WTC11 (cell line): ENCODE data around the gene PPP6R3.

Experiments used
- CREB1 ChIP-seq: sonication (generic); formaldehyde crosslinking; IDR thresholded peaks from 2 replicates; pipeline ENCODE4 v1.8.0; 2023; ENCODE audit warnings: mild to moderate bottlenecking, missing genetic modification reagents
- TF ChIP-seq, protein P1 (sequence below): sonication (generic); formaldehyde crosslinking; IDR thresholded peaks from 2 replicates; pipeline ENCODE4 v1.8.1; 2022; ENCODE audit warnings: mild to moderate bottlenecking, missing genetic modification reagents, moderate library complexity, borderline replicate concordance
- TF ChIP-seq, protein P2 (sequence below): fragments of 200-600 bp; IDR thresholded peaks from 2 replicates; pipeline ENCODE4 v1.8.0; 2022; ENCODE audit warnings: antibody characterized with exemption

DNA sequence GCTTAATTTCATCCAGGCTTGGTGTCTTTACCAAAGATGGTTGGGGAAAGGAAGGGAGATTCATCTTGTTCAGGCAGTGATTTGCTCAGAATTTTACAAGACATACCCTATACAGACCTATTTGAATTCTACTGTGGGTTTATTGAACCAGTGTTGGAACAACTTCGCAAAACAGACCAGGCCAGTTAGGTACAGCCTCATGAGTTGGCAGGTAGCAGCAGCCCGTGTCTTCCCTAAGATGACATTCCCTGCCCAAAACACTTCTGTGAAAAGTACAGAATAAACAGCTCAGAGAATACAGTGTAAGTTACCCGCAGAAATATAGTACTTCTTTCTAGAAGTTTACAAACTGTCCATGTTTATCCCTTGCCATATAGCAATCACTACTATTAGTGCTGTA lies 121.3 kb downstream of the PPP6R3 start:
- TF ChIP-seq, protein P1, sequence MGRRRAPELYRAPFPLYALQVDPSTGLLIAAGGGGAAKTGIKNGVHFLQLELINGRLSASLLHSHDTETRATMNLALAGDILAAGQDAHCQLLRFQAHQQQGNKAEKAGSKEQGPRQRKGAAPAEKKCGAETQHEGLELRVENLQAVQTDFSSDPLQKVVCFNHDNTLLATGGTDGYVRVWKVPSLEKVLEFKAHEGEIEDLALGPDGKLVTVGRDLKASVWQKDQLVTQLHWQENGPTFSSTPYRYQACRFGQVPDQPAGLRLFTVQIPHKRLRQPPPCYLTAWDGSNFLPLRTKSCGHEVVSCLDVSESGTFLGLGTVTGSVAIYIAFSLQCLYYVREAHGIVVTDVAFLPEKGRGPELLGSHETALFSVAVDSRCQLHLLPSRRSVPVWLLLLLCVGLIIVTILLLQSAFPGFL (CRISPR knock-in tag) = no peak
- TF ChIP-seq, protein P2, sequence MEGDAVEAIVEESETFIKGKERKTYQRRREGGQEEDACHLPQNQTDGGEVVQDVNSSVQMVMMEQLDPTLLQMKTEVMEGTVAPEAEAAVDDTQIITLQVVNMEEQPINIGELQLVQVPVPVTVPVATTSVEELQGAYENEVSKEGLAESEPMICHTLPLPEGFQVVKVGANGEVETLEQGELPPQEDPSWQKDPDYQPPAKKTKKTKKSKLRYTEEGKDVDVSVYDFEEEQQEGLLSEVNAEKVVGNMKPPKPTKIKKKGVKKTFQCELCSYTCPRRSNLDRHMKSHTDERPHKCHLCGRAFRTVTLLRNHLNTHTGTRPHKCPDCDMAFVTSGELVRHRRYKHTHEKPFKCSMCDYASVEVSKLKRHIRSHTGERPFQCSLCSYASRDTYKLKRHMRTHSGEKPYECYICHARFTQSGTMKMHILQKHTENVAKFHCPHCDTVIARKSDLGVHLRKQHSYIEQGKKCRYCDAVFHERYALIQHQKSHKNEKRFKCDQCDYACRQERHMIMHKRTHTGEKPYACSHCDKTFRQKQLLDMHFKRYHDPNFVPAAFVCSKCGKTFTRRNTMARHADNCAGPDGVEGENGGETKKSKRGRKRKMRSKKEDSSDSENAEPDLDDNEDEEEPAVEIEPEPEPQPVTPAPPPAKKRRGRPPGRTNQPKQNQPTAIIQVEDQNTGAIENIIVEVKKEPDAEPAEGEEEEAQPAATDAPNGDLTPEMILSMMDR = no peak
- no peak for TF ChIP-seq CREB1 (CRISPR knock-in tag)
